GM18508 (cell line): ENCODE data around the gene DAD1.
A peak's percentile ranks its signal among the peaks of the same experiment; 100 is the strongest.
"Not testable (repeated sequence)": the region's sequence is repeated elsewhere in the genome, so short reads cannot be mapped to it uniquely, and the experiment has no call there.

Experiments used
- ATAC-seq: cut with Tn5 transposase; IDR thresholded peaks from one replicate; pipeline ENCODE4 v1.9.1; 2021; ENCODE audit warnings: moderate number of reproducible peaks; ENCODE audit not compliant: insufficient read depth, unreplicated experiment

The DAD1 gene

GRCh38 chr14:22589096-22589839 lies at the start of gene DAD1:
Gene DAD1 (minus strand): TSS chr14:22589224. CDS start chr14:22589157, 67 bp downstream.
- ATAC-seq = peak; percentile 70

- ATAC-seq = not testable (repeated sequence)
Measured at GRCh38 chr14:22635980-22636379, 47.0 kb upstream of the DAD1 start.

GRCh38 chr14:22634233-22634900 lies 45.3 kb upstream of the DAD1 start:
- ATAC-seq = no peak

GRCh38 chr14:22630486-22630885 lies 41.5 kb upstream of the DAD1 start:
- no peak for ATAC-seq

GRCh38 chr14:22630066-22630465 lies 41.0 kb upstream of the DAD1 start:
- ATAC-seq = no peak

- no peak for ATAC-seq
Measured at GRCh38 chr14:22629361-22629760, 40.3 kb upstream of the DAD1 start.

GRCh38 chr14:22627506-22628263 lies 38.7 kb upstream of the DAD1 start:
- ATAC-seq = no peak

GRCh38 chr14:22626590-22626989 lies 37.6 kb upstream of the DAD1 start:
- no peak for ATAC-seq

- no peak for ATAC-seq
Measured at GRCh38 chr14:22623047-22623446, 34.0 kb upstream of the DAD1 start.

GRCh38 chr14:22622255-22622654 lies 33.2 kb upstream of the DAD1 start:
- ATAC-seq = no peak

GRCh38 chr14:22615765-22616164 lies 26.7 kb upstream of the DAD1 start:
- not testable (repeated sequence) for ATAC-seq

GRCh38 chr14:22614240-22614799 lies 25.3 kb upstream of the DAD1 start:
- no peak for ATAC-seq

- no peak for ATAC-seq
Measured at GRCh38 chr14:22613736-22614239, 24.8 kb upstream of the DAD1 start.

- no peak for ATAC-seq
Measured at GRCh38 chr14:22613106-22613695, 24.2 kb upstream of the DAD1 start.

GRCh38 chr14:22610931-22611330 lies 21.9 kb upstream of the DAD1 start:
- ATAC-seq = no peak

GRCh38 chr14:22607291-22607690 lies 18.3 kb upstream of the DAD1 start:
- ATAC-seq = no peak

GRCh38 chr14:22606380-22606779 lies 17.4 kb upstream of the DAD1 start:
- no peak for ATAC-seq

- ATAC-seq = no peak
Measured at GRCh38 chr14:22602862-22603261, 13.8 kb upstream of the DAD1 start.

- ATAC-seq = no peak
Measured at GRCh38 chr14:22601996-22602395, 13.0 kb upstream of the DAD1 start.

GRCh38 chr14:22601456-22601855 lies 12.4 kb upstream of the DAD1 start:
- no peak for ATAC-seq
